Renal cortical epithelial cell (primary cell): Measurements from ENCODE around the gene ITGB4. TPM values are rescaled to one million over a fixed set of nuclear protein-coding genes. Genes with fewer than 3 reads are reported as not detected.

ENCODE experiments used
- DNase-seq: peaks from one replicate; pipeline ENCODE4 v3.0.0-alpha.2; 2011; ENCODE audit warnings: low read depth
- total RNA-seq: library from RNA; depleted of rRNA; stranded (reverse); fragments of >200 nt; gene quantifications from 2 replicates; pipeline ENCODE4 v1.2.3, GENCODE V29; 2014

ITGB4 gene
- total RNA-seq, 1 donor from 2014 or later: 82.5 TPM

DNA sequence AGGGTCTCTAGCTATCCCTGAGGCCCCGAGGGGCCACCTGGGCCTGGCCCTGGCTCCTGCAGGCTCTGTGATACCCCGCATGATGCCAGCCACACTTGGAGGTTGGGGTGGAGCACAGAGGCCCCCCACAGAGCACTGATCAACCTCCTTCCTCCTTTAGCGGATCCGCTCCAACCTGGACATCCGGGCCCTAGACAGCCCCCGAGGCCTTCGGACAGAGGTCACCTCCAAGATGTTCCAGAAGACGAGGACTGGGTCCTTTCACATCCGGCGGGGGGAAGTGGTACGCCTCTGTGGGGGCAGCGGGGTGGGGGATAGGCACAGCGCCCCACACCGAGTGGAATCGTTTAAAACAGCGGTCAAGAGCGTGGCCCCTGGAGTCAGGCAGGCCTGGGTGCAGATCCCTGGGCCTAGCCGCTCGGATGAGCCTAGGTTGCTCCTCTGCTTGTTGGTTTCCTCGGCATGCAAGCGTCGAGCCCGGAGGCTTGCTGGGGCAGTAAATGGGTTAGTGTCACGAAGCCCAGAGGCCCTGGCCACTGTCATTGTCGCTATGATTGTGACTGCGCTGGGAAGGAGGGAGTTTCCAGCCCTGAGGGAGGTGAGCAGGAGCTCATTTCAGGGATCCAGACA is 9.9 kb downstream of the ITGB4 start:
- DNase-seq: no peak

DNA sequence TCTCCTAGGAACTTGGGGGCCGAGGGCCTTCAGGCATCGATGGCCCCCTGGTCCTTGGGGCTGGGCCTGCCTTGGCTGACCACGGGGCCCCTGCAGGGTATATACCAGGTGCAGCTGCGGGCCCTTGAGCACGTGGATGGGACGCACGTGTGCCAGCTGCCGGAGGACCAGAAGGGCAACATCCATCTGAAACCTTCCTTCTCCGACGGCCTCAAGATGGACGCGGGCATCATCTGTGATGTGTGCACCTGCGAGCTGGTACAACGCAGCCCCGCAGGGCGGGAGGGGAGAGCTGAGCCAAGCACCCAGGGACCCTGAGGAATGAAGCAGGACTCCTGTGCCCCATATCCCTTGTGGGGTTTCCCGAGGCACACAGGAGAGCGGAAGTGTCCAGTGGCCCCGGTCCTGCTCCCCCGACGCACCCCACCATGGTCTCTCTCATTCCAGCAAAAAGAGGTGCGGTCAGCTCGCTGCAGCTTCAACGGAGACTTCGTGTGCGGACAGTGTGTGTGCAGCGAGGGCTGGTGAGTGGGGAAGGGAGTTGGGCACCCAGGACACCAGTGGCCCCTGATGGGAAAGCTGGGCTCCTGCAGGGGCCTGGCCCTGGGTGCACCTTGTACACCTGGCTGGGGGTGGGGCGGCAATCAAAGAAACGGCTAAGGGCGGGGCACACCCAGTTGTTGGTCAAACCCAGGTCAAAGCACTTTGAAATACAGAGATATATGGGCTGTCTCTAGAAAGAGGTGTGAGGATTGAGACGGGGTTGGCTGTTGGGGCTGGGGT is 10.6 kb downstream of the ITGB4 start:
- DNase-seq: no peak

DNA sequence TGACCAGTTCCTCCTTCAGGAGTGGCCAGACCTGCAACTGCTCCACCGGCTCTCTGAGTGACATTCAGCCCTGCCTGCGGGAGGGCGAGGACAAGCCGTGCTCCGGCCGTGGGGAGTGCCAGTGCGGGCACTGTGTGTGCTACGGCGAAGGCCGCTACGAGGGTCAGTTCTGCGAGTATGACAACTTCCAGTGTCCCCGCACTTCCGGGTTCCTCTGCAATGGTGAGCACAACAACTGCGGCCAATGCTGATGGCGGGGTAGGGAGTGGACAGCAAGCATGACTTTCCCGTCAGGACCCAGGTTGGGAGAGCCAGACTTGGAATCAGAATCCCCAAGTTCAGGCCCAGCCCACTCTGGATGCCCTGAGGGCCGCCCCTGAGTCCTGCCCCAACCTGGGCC is 12.2 kb downstream of the ITGB4 start:
- DNase-seq: no peak

DNA sequence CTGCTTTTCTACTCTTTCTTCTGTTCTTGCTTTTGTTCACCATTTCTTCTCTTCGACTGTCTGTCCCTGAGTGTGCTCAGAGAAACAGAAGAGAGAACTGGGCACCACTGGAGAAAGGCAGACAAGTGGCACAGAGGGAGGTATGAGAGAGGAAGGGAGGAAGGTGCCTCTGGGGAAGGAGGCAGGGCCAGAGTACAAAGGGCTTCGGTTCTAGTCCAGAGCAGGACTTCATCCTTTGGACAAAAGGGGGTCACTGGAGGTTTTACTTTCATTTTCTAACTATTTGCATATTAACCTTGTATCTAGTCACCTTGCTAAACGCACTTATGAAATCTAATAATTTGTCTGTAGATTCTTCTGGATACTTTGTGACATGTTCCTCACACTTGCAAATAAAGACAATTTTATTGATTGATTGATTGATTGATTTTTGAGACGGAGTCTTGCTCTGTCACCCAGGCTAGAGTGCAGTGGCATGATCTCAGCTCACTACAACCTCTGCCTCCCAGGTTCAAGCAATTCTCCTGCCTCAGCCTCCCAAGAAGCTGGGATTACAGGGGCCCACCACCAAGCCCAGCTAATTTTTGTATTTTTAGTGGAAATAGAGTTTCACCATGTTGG is 13.5 kb downstream of the ITGB4 start:
- no peak for DNase-seq

DNA sequence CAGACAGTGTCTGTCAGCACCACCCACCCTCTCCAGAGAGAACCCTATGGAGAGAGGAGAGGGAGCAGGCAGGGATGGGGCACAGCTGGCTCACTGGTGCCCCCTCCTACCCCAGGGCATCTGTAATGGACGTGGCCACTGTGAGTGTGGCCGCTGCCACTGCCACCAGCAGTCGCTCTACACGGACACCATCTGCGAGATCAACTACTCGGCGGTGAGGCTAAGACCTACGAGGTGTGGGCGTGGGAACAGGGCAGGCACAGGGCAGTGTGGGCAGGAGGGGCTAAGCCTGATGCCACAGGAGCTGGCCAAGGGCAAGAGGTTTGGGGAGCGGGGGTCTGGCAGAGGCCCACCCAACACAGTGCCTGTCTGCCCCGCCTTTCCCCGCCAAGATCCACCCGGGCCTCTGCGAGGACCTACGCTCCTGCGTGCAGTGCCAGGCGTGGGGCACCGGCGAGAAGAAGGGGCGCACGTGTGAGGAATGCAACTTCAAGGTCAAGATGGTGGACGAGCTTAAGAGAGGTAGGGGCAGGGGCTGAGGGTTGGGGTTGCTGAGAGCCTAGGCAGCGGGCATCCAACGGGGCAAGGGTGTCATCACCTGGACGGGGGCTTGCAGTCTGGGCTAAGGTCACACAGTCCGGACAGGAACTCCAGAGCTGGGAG is 15.0 kb downstream of the ITGB4 start:
- DNase-seq: no peak

DNA sequence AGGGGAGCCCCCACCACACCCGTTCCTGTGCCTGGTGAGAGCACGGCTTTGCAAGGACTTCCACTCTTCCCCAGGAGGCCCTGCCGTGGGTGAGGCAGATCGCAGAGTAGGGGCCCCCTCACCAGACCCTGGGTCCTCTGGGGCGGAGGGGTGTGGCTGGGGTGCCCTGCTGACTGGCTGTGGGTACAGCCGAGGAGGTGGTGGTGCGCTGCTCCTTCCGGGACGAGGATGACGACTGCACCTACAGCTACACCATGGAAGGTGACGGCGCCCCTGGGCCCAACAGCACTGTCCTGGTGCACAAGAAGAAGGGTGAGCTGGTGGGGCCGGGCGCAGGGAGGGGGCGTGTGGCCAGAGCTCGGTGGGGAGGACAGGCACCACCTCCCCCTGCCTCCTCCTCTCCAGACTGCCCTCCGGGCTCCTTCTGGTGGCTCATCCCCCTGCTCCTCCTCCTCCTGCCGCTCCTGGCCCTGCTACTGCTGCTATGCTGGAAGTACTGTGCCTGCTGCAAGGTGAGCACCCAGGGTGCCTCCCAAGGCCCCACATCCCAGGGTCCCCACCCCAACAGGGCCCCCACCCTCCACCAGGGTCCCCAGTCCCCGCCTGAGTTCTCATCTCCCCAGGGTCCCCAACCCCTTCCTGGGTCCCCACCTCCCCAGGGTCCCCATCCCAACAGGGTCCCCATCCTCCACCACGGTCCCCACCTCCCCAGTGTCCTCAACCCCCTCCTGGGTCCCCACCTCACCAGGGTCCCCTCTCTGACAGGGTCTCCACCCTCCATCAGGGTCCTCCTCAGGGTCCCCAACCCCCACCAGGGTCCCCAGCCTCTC is 16.1 kb downstream of the ITGB4 start:
- no peak for DNase-seq

DNA sequence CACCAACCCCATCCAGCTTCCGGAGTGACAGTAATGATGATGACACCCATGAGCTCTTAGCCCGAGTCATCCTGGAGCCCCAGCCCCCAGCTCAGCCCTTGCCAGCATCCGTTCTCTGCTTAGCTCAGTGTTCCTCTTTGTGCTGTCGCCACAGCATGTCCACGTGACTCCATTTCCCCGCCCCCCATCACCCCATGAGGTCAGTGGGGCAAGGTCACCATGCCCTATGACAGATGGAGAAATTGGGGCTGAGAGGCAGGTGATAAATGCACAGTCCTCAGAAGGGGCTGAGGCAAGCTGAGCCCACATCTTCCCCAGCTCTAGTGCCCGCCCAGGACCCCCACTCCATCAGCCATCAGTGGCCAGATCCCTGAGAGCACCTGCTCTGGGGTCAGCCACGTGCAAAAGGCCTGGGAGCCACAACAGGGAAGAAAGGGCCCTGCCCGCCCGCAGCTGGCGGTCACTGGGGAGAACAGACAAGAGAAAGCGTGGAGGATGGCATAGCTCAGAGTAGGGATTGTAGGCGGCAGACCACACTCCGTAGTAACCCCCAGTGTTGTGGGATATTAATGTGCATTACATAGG is 17.1 kb downstream of the ITGB4 start:
- no peak for DNase-seq

DNA sequence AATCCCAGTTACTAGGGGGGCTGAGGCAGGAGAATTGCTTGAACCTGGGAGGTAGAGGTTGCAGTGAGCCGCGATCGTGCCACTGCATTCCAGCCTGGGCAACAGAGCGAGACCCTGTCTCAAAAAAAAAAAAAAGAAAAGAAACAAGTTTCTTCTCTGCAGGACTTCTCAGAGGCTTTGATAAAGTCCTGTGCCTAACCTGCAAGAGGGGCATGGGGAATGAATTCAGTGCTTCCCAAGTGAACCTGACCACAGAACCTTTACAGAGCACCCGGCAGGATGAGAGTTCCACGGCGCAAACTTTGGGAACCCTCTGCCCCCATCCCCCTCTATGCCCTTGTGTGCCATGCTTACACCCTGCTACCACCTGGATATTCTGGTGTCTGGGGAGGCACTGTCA is 17.9 kb downstream of the ITGB4 start:
- DNase-seq: no peak

DNA sequence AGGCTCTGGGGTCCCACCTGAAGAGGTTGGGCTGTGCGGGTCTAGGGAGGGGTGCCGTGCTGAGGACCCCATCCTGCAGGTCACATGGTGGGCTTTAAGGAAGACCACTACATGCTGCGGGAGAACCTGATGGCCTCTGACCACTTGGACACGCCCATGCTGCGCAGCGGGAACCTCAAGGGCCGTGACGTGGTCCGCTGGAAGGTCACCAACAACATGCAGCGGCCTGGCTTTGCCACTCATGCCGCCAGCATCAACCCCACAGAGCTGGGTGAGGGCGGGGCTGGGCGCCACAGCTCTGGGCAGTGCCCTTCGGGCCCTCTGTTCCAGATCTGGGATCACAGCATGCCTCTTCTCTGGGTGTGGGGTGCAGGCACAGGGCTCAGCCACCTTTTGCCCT is 18.5 kb downstream of the ITGB4 start:
- DNase-seq: no peak

DNA sequence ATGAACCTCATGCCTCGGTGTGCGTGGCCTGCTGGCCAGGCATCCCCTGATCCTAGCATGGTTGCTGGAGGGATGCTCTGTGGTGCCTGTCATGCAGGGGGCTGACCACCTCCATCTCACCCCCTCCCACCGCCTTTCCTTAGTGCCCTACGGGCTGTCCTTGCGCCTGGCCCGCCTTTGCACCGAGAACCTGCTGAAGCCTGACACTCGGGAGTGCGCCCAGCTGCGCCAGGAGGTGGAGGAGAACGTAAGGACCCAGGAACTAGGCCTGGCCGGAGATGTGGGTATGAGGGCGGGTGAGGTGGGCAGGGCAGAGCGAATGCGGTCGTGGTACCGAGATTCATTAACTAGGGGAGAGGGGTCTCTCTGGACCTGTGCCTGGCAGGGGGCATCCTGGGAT is 19.0 kb downstream of the ITGB4 start:
- no peak for DNase-seq

DNA sequence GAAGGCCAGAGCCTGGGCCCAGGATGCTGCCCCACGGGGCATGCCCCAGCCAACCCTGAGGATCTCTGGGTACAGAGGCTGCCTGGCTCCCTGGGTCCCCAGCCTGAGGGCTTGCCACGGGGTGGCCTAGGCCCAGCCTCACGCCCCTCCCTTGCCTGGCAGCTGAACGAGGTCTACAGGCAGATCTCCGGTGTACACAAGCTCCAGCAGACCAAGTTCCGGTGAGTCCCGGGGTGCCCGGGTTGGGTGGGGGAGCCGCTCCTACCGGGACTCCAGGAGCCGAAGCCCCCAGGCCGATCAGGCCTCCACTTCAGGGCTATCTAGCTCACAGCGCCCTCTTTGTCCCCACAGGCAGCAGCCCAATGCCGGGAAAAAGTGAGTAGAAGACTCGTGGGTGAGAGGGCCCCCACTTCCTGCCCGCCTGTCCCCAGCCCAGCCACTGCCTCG is 19.4 kb downstream of the ITGB4 start:
- no peak for DNase-seq

DNA sequence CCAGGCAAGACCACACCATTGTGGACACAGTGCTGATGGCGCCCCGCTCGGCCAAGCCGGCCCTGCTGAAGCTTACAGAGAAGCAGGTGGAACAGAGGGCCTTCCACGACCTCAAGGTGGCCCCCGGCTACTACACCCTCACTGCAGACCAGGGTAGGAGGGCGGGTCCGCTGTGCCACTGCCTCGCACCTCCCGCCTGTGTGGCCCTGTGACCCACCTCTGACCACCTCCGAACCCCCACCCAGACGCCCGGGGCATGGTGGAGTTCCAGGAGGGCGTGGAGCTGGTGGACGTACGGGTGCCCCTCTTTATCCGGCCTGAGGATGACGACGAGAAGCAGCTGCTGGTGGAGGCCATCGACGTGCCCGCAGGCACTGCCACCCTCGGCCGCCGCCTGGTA is 21.1 kb downstream of the ITGB4 start:
- no peak for DNase-seq

DNA sequence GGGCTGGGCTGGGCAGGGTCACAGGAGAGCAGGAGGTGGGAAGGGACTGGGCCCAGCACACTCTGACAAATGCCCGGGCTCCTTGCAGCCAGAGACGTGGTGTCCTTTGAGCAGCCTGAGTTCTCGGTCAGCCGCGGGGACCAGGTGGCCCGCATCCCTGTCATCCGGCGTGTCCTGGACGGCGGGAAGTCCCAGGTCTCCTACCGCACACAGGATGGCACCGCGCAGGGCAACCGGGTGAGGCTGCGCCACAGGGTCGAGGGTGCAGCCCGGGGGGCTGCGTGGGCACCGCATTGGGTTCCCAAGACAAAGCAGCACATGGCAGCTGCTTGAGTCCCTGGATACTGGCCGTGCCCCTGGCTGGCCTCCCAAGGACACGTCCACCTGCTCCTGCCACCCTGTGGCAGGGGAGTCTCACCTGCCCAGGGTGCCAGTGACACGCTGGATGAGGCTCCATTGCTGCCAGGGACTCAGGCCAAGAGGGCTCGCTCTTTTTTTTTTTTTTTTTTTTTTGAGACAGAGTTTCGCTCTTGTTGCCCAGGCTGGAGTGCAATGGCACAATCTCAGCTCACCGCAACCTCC is 22.5 kb downstream of the ITGB4 start:
- no peak for DNase-seq

DNA sequence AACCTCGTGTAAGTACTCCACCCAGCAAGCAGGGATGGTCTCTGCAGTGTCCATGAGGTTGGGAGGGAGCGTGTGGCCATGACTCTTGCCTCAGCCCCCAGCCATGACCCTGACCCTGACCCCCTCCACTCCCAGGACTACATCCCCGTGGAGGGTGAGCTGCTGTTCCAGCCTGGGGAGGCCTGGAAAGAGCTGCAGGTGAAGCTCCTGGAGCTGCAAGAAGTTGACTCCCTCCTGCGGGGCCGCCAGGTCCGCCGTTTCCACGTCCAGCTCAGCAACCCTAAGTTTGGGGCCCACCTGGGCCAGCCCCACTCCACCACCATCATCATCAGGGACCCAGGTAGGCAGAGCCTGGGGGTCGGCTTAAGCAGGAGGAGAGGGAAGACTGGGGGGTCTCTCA is 27.4 kb downstream of the ITGB4 start:
- no peak for DNase-seq

DNA sequence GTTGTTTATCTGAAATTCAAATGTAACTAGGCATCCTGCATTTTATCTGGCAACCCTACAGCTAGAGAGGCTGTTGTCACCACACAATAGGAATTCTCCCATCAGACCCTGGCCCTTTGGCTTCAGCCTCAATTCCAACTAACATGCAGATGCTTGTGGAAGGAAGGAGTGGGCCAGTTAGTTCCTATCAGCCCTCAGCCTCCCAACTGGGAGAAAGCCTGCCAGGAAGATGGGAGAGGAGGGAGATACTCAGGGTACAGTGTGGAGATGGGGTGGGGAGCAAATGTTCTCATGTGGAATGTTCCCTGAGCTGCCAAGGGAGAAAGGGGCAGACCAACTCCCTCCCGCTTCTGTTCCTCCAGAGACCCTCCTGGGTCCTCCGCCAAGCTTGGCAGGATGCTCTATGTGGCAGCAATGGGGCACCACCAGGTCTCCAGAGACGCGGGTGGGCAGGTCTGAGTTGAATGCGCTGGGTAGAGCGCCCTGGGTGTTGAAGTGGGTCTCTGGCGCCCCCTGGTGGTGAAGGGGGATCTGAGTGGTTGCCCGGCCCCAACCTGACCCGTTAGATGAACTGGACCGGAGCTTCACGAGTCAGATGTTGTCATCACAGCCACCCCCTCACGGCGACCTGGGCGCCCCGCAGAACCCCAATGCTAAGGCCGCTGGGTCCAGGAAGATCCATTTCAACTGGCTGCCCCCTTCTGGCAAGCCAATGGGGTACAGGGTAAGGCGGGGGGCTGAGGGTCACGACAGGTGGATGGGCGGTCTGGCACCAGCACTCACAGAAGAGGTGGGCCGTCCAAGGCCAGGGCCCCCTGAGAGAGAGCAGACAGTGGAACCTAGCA is 28.5 kb downstream of the ITGB4 start:
- peak; percentile 33 for DNase-seq

DNA sequence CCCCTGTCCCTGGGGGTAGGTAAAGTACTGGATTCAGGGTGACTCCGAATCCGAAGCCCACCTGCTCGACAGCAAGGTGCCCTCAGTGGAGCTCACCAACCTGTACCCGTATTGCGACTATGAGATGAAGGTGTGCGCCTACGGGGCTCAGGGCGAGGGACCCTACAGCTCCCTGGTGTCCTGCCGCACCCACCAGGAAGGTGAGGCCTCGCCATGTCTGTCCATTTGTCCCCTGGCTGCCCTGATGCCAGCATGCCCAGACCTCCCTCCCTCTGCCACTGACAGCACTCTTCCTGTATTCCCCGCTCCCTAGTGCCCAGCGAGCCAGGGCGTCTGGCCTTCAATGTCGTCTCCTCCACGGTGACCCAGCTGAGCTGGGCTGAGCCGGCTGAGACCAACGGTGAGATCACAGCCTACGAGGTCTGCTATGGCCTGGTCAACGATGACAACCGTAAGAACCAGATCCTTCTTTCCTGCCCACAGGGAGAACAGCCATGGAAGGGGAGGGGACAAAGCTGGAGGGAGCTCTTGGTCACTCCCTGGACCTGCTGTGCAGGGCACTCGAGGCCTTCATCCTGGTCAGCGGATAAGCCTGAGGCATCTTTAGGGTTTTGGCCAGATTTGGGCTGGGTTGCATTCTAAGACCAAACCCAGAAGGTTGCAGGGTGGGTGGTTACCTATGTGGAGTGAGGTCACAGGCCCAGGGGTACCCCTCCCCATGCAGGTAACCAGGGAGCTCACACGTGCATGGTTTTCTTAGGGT is 29.6 kb downstream of the ITGB4 start:
- DNase-seq: no peak

DNA sequence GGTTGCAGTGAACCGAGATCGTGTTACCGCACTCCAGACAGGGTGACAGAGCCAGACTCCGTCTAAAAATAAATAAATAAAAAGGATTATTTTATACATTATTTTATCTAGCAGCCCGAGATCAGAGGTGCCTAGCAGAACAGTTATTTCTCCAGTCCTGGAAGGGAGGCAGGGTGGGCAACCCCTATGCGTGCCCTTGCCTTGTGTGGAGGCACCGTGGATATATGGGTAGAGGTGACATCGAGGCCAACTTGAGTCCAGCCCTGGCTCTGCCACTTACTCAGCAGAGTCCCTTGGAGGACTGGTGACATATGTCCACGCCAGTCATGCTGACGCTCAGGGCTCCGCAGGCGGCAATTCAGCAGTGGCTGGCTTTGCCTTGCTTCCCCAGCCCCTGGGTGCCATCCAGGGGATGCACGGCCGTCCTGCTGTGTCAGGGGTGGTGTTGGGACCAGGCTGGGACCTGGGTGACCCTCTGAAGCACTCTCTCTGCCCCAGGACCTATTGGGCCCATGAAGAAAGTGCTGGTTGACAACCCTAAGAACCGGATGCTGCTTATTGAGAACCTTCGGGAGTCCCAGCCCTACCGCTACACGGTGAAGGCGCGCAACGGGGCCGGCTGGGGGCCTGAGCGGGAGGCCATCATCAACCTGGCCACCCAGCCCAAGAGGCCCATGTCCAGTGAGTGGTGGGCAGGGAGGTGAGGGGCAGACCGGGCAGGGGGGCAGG is 30.6 kb downstream of the ITGB4 start:
- DNase-seq: no peak

DNA sequence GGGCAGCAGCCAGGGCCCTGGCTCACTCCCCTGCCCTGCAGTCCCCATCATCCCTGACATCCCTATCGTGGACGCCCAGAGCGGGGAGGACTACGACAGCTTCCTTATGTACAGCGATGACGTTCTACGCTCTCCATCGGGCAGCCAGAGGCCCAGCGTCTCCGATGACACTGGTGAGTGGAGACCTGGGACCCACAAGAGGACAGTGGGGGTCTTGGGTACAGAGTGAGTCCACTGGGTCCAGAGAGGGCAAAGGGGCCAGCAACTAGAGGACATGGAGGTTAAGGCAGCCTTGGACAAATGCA is 31.1 kb downstream of the ITGB4 start:
- no peak for DNase-seq
